Right forelimb (tissue), 1 donor: ENCODE measurements around the gene CYYR1.
"Not testable (repeated sequence)": the region's sequence is repeated elsewhere in the genome, so short reads cannot be mapped to it uniquely, and the experiment has no call there.

Experiments used
- DNase-seq: peaks from one replicate; pipeline ENCODE4 v3.0.0-alpha.2; 2018

The CYYR1 gene

GRCh38 chr21:26487981-26488480, 85.1 kb downstream of the CYYR1 start:
- DNase-seq: no peak

GRCh38 chr21:26473471-26473870, 99.6 kb downstream of the CYYR1 start:
- no peak for DNase-seq

- no peak for DNase-seq
Observed at GRCh38 chr21:26471099-26471471, 102.0 kb downstream of the CYYR1 start.

- DNase-seq: no peak
Observed at GRCh38 chr21:26470351-26471098, 102.6 kb downstream of the CYYR1 start.

GRCh38 chr21:26469789-26470188, 103.3 kb downstream of the CYYR1 start:
- no peak for DNase-seq

GRCh38 chr21:26465916-26466315, 107.2 kb downstream of the CYYR1 start:
- no peak for DNase-seq

GRCh38 chr21:26461500-26461899, 111.6 kb downstream of the CYYR1 start:
- DNase-seq: no peak

- DNase-seq: no peak
Observed at GRCh38 chr21:26460621-26461020, 112.5 kb downstream of the CYYR1 start.

GRCh38 chr21:26458854-26459253, 114.2 kb downstream of the CYYR1 start:
- not testable (repeated sequence) for DNase-seq

GRCh38 chr21:26457817-26458216, 115.3 kb downstream of the CYYR1 start:
- no peak for DNase-seq

GRCh38 chr21:26453267-26453666, 119.8 kb downstream of the CYYR1 start:
- DNase-seq: no peak

- no peak for DNase-seq
Observed at GRCh38 chr21:26451081-26451740, 121.9 kb downstream of the CYYR1 start.

- DNase-seq: no peak
Observed at GRCh38 chr21:26449161-26449560, 123.9 kb downstream of the CYYR1 start.

GRCh38 chr21:26448751-26449150, 124.3 kb downstream of the CYYR1 start:
- no peak for DNase-seq

- no peak for DNase-seq
Observed at GRCh38 chr21:26447932-26448475, 125.1 kb downstream of the CYYR1 start.

- no peak for DNase-seq
Observed at GRCh38 chr21:26445440-26445839, 127.6 kb downstream of the CYYR1 start.

- no peak for DNase-seq
Observed at GRCh38 chr21:26444646-26445045, 128.4 kb downstream of the CYYR1 start.

- no peak for DNase-seq
Observed at GRCh38 chr21:26443867-26444266, 129.2 kb downstream of the CYYR1 start.

GRCh38 chr21:26443291-26443690, 129.8 kb downstream of the CYYR1 start:
- DNase-seq: no peak

GRCh38 chr21:26441149-26441548, 131.9 kb downstream of the CYYR1 start:
- DNase-seq: no peak

GRCh38 chr21:26438976-26439375, 134.1 kb downstream of the CYYR1 start:
- DNase-seq: no peak

GRCh38 chr21:26437326-26438009, 135.6 kb downstream of the CYYR1 start:
- DNase-seq: no peak

GRCh38 chr21:26433386-26433785, 139.7 kb downstream of the CYYR1 start:
- DNase-seq: no peak

GRCh38 chr21:26432410-26432809, 140.7 kb downstream of the CYYR1 start:
- no peak for DNase-seq
